Measurements from ENCODE around the gene DDX56.

GRCh38 chr7:44561962-44562621 is 11.6 kb downstream of the DDX56 start:
- TF ChIP-seq FOXA3 (CRISPR knock-in tag; IDR thresholded peaks at IDR 0.05) (peak; percentile 79), KDM5A (IDR thresholded peaks at IDR 0.05; ENCODE audit: borderline replicate concordance, low read length) (no peak), REL (CRISPR knock-in tag; conservative IDR thresholded peaks at IDR 0.05) (no peak), CTCF (CRISPR knock-in tag; IDR thresholded peaks at IDR 0.05) (no peak), NFIC (IDR thresholded peaks at IDR 0.05; ENCODE audit: low read length) (no peak), DPF2 (CRISPR knock-in tag; IDR thresholded peaks at IDR 0.05; ENCODE audit: borderline replicate concordance, low read depth) (no peak; the same call in 1 of the 2 replicates), ZBTB46 (CRISPR knock-in tag; IDR thresholded peaks at IDR 0.05; ENCODE audit: borderline replicate concordance) (no peak), ZNF740 (CRISPR knock-in tag; IDR thresholded peaks at IDR 0.05) (no peak), CHD4 (IDR thresholded peaks at IDR 0.05; ENCODE audit: borderline replicate concordance, low read length) (no peak), ARID5B (CRISPR knock-in tag; IDR thresholded peaks at IDR 0.05) (peak; percentile 85), ZNF275 (CRISPR knock-in tag; IDR thresholded peaks at IDR 0.05; ENCODE audit: borderline replicate concordance) (no peak), ZNF121 (CRISPR knock-in tag; IDR thresholded peaks at IDR 0.05) (no peak), ZNF780A (CRISPR knock-in tag; IDR thresholded peaks at IDR 0.05) (no peak)

Data from HepG2 (cell line).